GM12891 (cell line): ENCODE results near the gene CCSER1.

ENCODE experiments used
- DNase-seq: peaks from one replicate; pipeline ENCODE4 v3.0.0; 2011; ENCODE audit warnings: low spot score; ENCODE audit not compliant: insufficient read length
- FAIRE-seq: peaks from 2 replicates; lab custom pipeline; 2011; peaks lifted over from hg19 to GRCh38; lab: Jason Lieb, UNC
- PAX5 ChIP-seq: IDR thresholded peaks from 2 replicates; pipeline ENCODE4 v1.6.1; 2011; ENCODE audit warnings: low read length, moderate library complexity, mild to moderate bottlenecking; ENCODE audit not compliant: insufficient read depth, severe bottlenecking
- POLR2A ChIP-seq: IDR thresholded peaks from 2 replicates; pipeline ENCODE4 v1.6.1; 2011; ENCODE audit warnings: low read depth, low read length, control low read depth
- POLR2AphosphoS5 ChIP-seq: IDR thresholded peaks from 2 replicates; pipeline ENCODE4 v1.6.1; 2011; ENCODE audit warnings: low read depth, low read length, control low read depth
- POU2F2 ChIP-seq: IDR thresholded peaks from 2 replicates; pipeline ENCODE4 v1.6.1; 2011; ENCODE audit warnings: low read depth, mild to moderate bottlenecking, control low read depth, low read length, moderate library complexity
- SPI1 ChIP-seq: IDR thresholded peaks from 2 replicates; pipeline ENCODE4 v1.6.1; 2011; ENCODE audit warnings: low read depth, low read length, control low read depth
- TAF1 ChIP-seq: IDR thresholded peaks from 2 replicates; pipeline ENCODE4 v1.6.1; 2011; ENCODE audit warnings: low read depth, low read length, control low read depth

The CCSER1 gene

GRCh38 chr4:91284480-91284879, 1157.3 kb downstream of the CCSER1 start:
- DNase-seq (no peak), FAIRE-seq (no peak)
- no peak for TF ChIP-seq SPI1
- no peak for TF ChIP-seq POLR2A
- no peak for TF ChIP-seq POLR2AphosphoS5
- TF ChIP-seq PAX5: no peak
- TF ChIP-seq TAF1: no peak
- TF ChIP-seq POU2F2: no peak

- FAIRE-seq (no peak), DNase-seq (no peak)
- TF ChIP-seq POLR2A: no peak
- no peak for TF ChIP-seq TAF1
- no peak for TF ChIP-seq POLR2AphosphoS5
- TF ChIP-seq SPI1: no peak
Measured at GRCh38 chr4:91285487-91285886, 1158.3 kb downstream of the CCSER1 start.

GRCh38 chr4:91288702-91289311, 1161.6 kb downstream of the CCSER1 start:
- TF ChIP-seq SPI1 (no peak), POLR2A (no peak), TAF1 (no peak), PAX5 (no peak), POU2F2 (no peak), POLR2AphosphoS5 (no peak)
- DNase-seq (no peak), FAIRE-seq (no peak)

GRCh38 chr4:91298156-91298700, 1171.0 kb downstream of the CCSER1 start:
- DNase-seq: no peak
- no peak for FAIRE-seq
- TF ChIP-seq POLR2AphosphoS5 (no peak), POU2F2 (no peak), TAF1 (no peak), SPI1 (no peak), POLR2A (no peak), PAX5 (no peak)

GRCh38 chr4:91298824-91299223, 1171.6 kb downstream of the CCSER1 start:
- TF ChIP-seq PAX5 (no peak), POLR2A (no peak), POLR2AphosphoS5 (no peak)
- DNase-seq: no peak
- no peak for FAIRE-seq

GRCh38 chr4:91302120-91302519, 1174.9 kb downstream of the CCSER1 start:
- DNase-seq (no peak), FAIRE-seq (no peak)
- TF ChIP-seq POLR2AphosphoS5: no peak
- no peak for TF ChIP-seq SPI1
- TF ChIP-seq POU2F2: no peak
- no peak for TF ChIP-seq POLR2A
- no peak for TF ChIP-seq TAF1
- TF ChIP-seq PAX5: no peak

GRCh38 chr4:91304292-91304691, 1177.1 kb downstream of the CCSER1 start:
- no peak for TF ChIP-seq POLR2A
- no peak for TF ChIP-seq TAF1
- no peak for TF ChIP-seq PAX5
- no peak for TF ChIP-seq POLR2AphosphoS5
- TF ChIP-seq POU2F2: no peak
- no peak for TF ChIP-seq SPI1
- FAIRE-seq: no peak
- DNase-seq: no peak

GRCh38 chr4:91317434-91317833, 1190.2 kb downstream of the CCSER1 start:
- TF ChIP-seq POU2F2 (no peak), POLR2AphosphoS5 (no peak), POLR2A (no peak), TAF1 (no peak), PAX5 (no peak), SPI1 (no peak)
- no peak for FAIRE-seq

GRCh38 chr4:91319556-91320268, 1192.5 kb downstream of the CCSER1 start:
- FAIRE-seq: no peak
- no peak for DNase-seq
- TF ChIP-seq PAX5 (no peak), POLR2A (no peak), SPI1 (no peak), TAF1 (no peak), POLR2AphosphoS5 (no peak), POU2F2 (no peak)

More at GRCh38 chr4:91317434-91317833, 1190.2 kb downstream of the CCSER1 start:
- DNase-seq: no peak

GRCh38 chr4:91322961-91323360, 1195.8 kb downstream of the CCSER1 start:
- FAIRE-seq (no peak), DNase-seq (no peak)
- TF ChIP-seq POLR2A: no peak
- no peak for TF ChIP-seq SPI1
- no peak for TF ChIP-seq TAF1
- TF ChIP-seq POLR2AphosphoS5: no peak
- no peak for TF ChIP-seq PAX5
- TF ChIP-seq POU2F2: no peak
